Loucy (cell line): ENCODE data around the gene VPS25.

Source experiments
- H2AFZ ChIP-seq: fragments of 200-600 bp; sonication (generic); 2 replicates; pipeline ENCODE4 v1.6.0; 2016; ENCODE audit warnings: antibody characterized with exemption, mild to moderate bottlenecking, low read length, moderate library complexity
- H3F3A ChIP-seq: fragments of 200-600 bp; 2 replicates; pipeline ENCODE4 v1.6.0; 2016; ENCODE audit warnings: antibody characterized with exemption, low read depth, mild to moderate bottlenecking
- H3K27me3 ChIP-seq: fragments of 200-600 bp; sonication (generic); 2 replicates; pipeline ENCODE4 v1.6.1; 2014; ENCODE audit warnings: low read length, mild to moderate bottlenecking; ENCODE audit not compliant: insufficient read depth, poor library complexity, severe bottlenecking
- H3K36me3 ChIP-seq: fragments of 200-600 bp; sonication (generic); 2 replicates; pipeline ENCODE4 v1.6.1; 2016; ENCODE audit warnings: low read length; ENCODE audit not compliant: insufficient read depth
- H3K4me1 ChIP-seq: fragments of 200-600 bp; sonication (generic); 2 replicates; pipeline ENCODE4 v1.5.1; 2014; ENCODE audit warnings: low read length, mild to moderate bottlenecking; ENCODE audit not compliant: insufficient read depth, poor library complexity, severe bottlenecking
- H3K4me2 ChIP-seq: fragments of 200-600 bp; sonication (generic); 2 replicates; pipeline ENCODE4 v1.6.0; 2014; ENCODE audit warnings: antibody characterized with exemption, low read length, low read depth, mild to moderate bottlenecking; ENCODE audit not compliant: poor library complexity, severe bottlenecking
- H3K4me3 ChIP-seq: fragments of 200-600 bp; sonication (generic); 2 replicates; pipeline ENCODE4 v1.5.1; 2014; ENCODE audit warnings: low read length, mild to moderate bottlenecking, mixed read lengths; ENCODE audit not compliant: poor library complexity, severe bottlenecking
- H3K79me2 ChIP-seq: fragments of 200-600 bp; sonication (generic); 2 replicates; pipeline ENCODE4 v1.6.1; 2014; ENCODE audit warnings: low read length; ENCODE audit not compliant: insufficient read depth
- H3K9ac ChIP-seq: fragments of 200-600 bp; sonication (generic); 2 replicates; pipeline ENCODE4 v1.6.0; 2014; ENCODE audit warnings: mild to moderate bottlenecking, low read depth, low read length, moderate library complexity; ENCODE audit not compliant: poor library complexity, severe bottlenecking
- H3K9me2 ChIP-seq: fragments of 200-600 bp; sonication (generic); replicated peaks from 2 replicates; pipeline ENCODE4 v1.6.1; 2016; ENCODE audit warnings: low read depth, low read length, mixed read lengths
- H3K9me3 ChIP-seq: fragments of 200-600 bp; sonication (generic); 2 replicates; pipeline ENCODE4 v1.6.1; 2014; ENCODE audit warnings: mild to moderate bottlenecking, antibody characterized with exemption, low read length, low read depth; ENCODE audit not compliant: insufficient read depth
- H4K20me1 ChIP-seq: fragments of 200-600 bp; sonication (generic); 2 replicates; pipeline ENCODE4 v1.6.0; 2014; ENCODE audit warnings: antibody characterized with exemption, low read length, mild to moderate bottlenecking; ENCODE audit not compliant: insufficient read depth, poor library complexity, severe bottlenecking
- CTCF ChIP-seq: fragments of 200-600 bp; sonication (generic); conservative IDR thresholded peaks from 2 replicates; pipeline ENCODE4 v1.5.1; 2014; ENCODE audit warnings: mild to moderate bottlenecking, antibody characterized with exemption, low read length
- EZH2phosphoT487 ChIP-seq: fragments of 200-600 bp; IDR thresholded peaks from 2 replicates; pipeline ENCODE4 v1.6.1; 2018; ENCODE audit warnings: antibody characterized with exemption, mild to moderate bottlenecking, moderate library complexity, borderline replicate concordance

Gene VPS25

GRCh38 chr17:42798383-42799380 lies 25.4 kb downstream of the VPS25 start, which contains the start of the genes CNTD1 and COA3:
Gene CNTD1, plus strand, starts transcription at chr17:42798861. Its CDS starts 207 bp downstream, at chr17:42799068.
Gene COA3, minus strand, starts transcription at chr17:42798704. Its CDS starts 23 bp downstream, at chr17:42798681.
- peak within 1 kb of the TSS; percentile 85 for H2AFZ ChIP-seq
- TF ChIP-seq EZH2phosphoT487 (no peak), CTCF (no peak)
- H3F3A ChIP-seq = no peaks in the 10 kb centered on the region
- no peaks in the 10 kb centered on the region for H3K9me2 ChIP-seq
- H3K27me3 ChIP-seq = no peaks in the 10 kb centered on the region
- peaks cover 20% of the 10 kb centered on the region for H3K79me2 ChIP-seq
- H3K4me2 ChIP-seq = peak within 1 kb of the TSS; percentile 97
- no peaks in the 10 kb centered on the region for H4K20me1 ChIP-seq
- no peaks in the 10 kb centered on the region for H3K36me3 ChIP-seq
- no peaks in the 10 kb centered on the region for H3K9me3 ChIP-seq
- peak within 1 kb of the TSS; percentile 88 for H3K4me3 ChIP-seq
- H3K9ac ChIP-seq = peak within 1 kb of the TSS; percentile 88
- peaks cover 12% of the 10 kb centered on the region for H3K4me1 ChIP-seq

GRCh38 chr17:42803074-42803883 lies 30.0 kb downstream of the VPS25 start:
- H2AFZ ChIP-seq = no peak overlapping the region
- H3K9me3 ChIP-seq = no peaks in the 10 kb centered on the region
- H3K4me3 ChIP-seq = no peak overlapping the region
- no peaks in the 10 kb centered on the region for H3K36me3 ChIP-seq
- H3K9ac ChIP-seq = no peak overlapping the region
- no peak overlapping the region for H3K4me2 ChIP-seq
- TF ChIP-seq CTCF (no peak), EZH2phosphoT487 (no peak)
- no peaks in the 10 kb centered on the region for H3K4me1 ChIP-seq
- no peaks in the 10 kb centered on the region for H3K27me3 ChIP-seq
- no peaks in the 10 kb centered on the region for H3F3A ChIP-seq
- H3K79me2 ChIP-seq = peaks cover 1% of the 10 kb centered on the region; the same call in 1 of the 2 replicates
- H4K20me1 ChIP-seq = no peaks in the 10 kb centered on the region
- H3K9me2 ChIP-seq = no peaks in the 10 kb centered on the region

- H4K20me1 ChIP-seq = no peaks in the 10 kb centered on the region
- no peak overlapping the region for H3K4me2 ChIP-seq
- H2AFZ ChIP-seq = no peak overlapping the region
- H3K4me3 ChIP-seq = no peak overlapping the region
- no peaks in the 10 kb centered on the region for H3K79me2 ChIP-seq
- 0 out of 2 replicates have a peak, but pooled peaks cover 3% of the 10 kb centered on the region for H3K36me3 ChIP-seq
- H3K9me3 ChIP-seq = no peaks in the 10 kb centered on the region
- no peaks in the 10 kb centered on the region for H3K27me3 ChIP-seq
- H3K4me1 ChIP-seq = no peaks in the 10 kb centered on the region
- TF ChIP-seq EZH2phosphoT487 (no peak), CTCF (no peak)
- no peak overlapping the region for H3K9ac ChIP-seq
- H3K9me2 ChIP-seq = no peaks in the 10 kb centered on the region
- H3F3A ChIP-seq = no peaks in the 10 kb centered on the region
These were observed 31.7 kb downstream of the VPS25 start for GRCh38 chr17:42804918-42805367.
